Transverse colon (tissue), 4 donors: ENCODE results near the gene SLC2A11. TPM values are rescaled to one million over a fixed set of nuclear protein-coding genes. Genes with fewer than 3 reads are reported as not detected.

ENCODE experiments used
- DNase-seq: peaks from one replicate; pipeline ENCODE4 v3.0.0-alpha.2; 2019
- H3K27ac ChIP-seq, 4 donors: fragments of 200-600 bp; sonication (generic); 2 replicates each; pipeline ENCODE4 v1.5.1; 2016 to 2018; ENCODE audit warnings: inconsistent platforms in 4 of 4
- H3K27me3 ChIP-seq: fragments of 200-600 bp; sonication (generic); 2 replicates; pipeline ENCODE4 v1.5.1; 2017; ENCODE audit warnings: inconsistent platforms
- H3K36me3 ChIP-seq, 4 donors: fragments of 200-600 bp; sonication (generic); 2 replicates each; pipeline ENCODE4 v1.5.1; 2017 to 2019; ENCODE audit warnings: inconsistent platforms in 4 of 4
- H3K4me1 ChIP-seq, 4 donors: fragments of 200-600 bp; sonication (generic); 2 replicates each; pipeline ENCODE4 v1.5.1; 2017 to 2020; ENCODE audit warnings: inconsistent platforms in 4 of 4
- H3K4me3 ChIP-seq, 4 donors: fragments of 200-600 bp; sonication (generic); 1 replicate in 1 of 4; 2 replicates in 3 of 4; pipeline versions ENCODE4 v1.5.1 to v1.6.1; 2017 to 2019; ENCODE audit warnings: inconsistent platforms in 4 of 4
- H3K9me3 ChIP-seq, 2 donors: fragments of 200-600 bp; sonication (generic); 2 replicates each; pipeline ENCODE4 v1.5.1; 2017 to 2019; ENCODE audit warnings: inconsistent platforms in 2 of 2
- EP300 ChIP-seq: sonication (generic); formaldehyde crosslinking; IDR thresholded peaks from one replicate; pipeline ENCODE4 v1.6.1; 2017; ENCODE audit warnings: antibody characterized with exemption, low read depth
- POLR2A ChIP-seq: fragments of 450-650 bp; IDR thresholded peaks from one replicate; pipeline ENCODE4 v1.6.1; 2016; ENCODE audit warnings: antibody characterized with exemption, mild to moderate bottlenecking, moderate library complexity
- POLR2AphosphoS5 ChIP-seq, 3 donors: sonication (generic); formaldehyde crosslinking; IDR thresholded peaks; one replicate each; pipeline ENCODE4 v1.6.1; 2016; ENCODE audit warnings: antibody characterized with exemption in 3 of 3
- WGBS, 2 donors: methylation state at CpG; one replicate each; pipeline ENCODE4 v1.1.5; 2018; ENCODE audit warnings: low coverage in 1 of 2; 5-methylcytosine and 5-hydroxymethylcytosine counted together
- in situ Hi-C, 4 donors: fragments of 200-750 bp; cut with MboI; loops; one replicate each; pipeline versions ENCODE4 v1.15.0 to v1.15.1; 2017; ENCODE audit warnings: low sequenced_read_pairs in 3 of 4, low pct_ligation_motif_present in 1 of 4, low pct_unique_long_range_greater_than_20kb in 1 of 4
- intact Hi-C: fragments of 100-400 bp; cut with DNase I; formaldehyde crosslinking; loops from one replicate; pipeline ENCODE4 v1.15.1; 2023; ENCODE audit warnings: low total_unique reads
- total RNA-seq, 4 donors: library from RNA; depleted of rRNA; stranded (reverse); fragments of >200 nt; gene quantifications; one replicate each; pipeline ENCODE4 v1.1.0, GENCODE V29; 2016
- TF ChIP-seq, protein P1 (sequence below), 5 experiments: fragments of 200-600 bp in 3 of 5; fragments of 450-650 bp in 2 of 5; sonication (generic) in 3 of 5; IDR thresholded peaks; 1 replicate in 2 of 5; 2 replicates in 3 of 5; pipeline ENCODE4 v1.5.1; 2016 to 2017; ENCODE audit warnings: antibody characterized with exemption in 5 of 5, inconsistent platforms in 3 of 5, mild to moderate bottlenecking in 2 of 5, moderate library complexity in 1 of 5

SLC2A11 gene
- total RNA-seq, 4 donors from 2014 or later, result 6.0 to 27.4 (median 13.2) TPM

DNA sequence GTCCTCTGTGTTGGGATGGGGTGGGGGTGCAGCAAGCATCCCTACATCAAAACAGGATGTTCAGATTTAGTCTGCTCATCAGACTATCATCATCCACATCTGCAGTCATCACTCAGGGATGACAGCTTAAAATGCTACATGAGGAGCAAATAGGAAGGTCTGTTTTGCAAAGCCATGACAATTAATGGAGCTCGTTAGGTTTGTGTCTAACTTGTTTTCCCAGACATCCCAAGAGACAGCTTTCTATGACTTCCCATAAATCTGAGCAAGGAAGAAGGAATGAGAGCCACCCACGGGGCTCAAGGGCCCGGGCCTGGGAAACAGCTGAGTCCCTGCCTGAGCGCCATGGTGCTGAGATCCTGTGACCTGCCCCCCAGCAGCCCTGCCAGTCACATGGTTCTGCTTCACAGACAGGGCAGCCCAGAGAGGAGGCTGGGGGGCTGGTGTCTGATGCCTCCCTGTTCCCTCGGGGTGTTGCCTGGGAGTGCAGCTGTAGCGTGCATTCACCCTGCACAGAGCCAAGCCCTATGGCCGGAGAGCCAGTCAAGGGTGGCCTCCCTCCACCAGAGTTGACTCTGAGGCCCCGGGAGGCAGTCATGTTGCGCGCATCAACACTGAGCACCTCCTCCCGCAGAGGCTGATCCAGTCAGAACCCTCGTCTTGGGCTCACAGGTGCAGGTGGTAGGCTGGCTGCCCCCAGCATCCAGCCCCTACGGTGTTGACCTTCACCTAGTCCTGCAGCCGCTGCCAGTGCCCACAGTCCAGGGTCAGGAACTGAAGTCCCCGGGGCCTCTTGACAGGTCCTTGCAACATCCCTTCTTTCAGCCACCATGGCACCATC, 30.9 kb upstream of the SLC2A11 start:
- TF ChIP-seq POLR2A (no peak), POLR2AphosphoS5 (IDR thresholded peaks at IDR 0.05) (no peak), EP300 (no peak)
- TF ChIP-seq, protein P1, sequence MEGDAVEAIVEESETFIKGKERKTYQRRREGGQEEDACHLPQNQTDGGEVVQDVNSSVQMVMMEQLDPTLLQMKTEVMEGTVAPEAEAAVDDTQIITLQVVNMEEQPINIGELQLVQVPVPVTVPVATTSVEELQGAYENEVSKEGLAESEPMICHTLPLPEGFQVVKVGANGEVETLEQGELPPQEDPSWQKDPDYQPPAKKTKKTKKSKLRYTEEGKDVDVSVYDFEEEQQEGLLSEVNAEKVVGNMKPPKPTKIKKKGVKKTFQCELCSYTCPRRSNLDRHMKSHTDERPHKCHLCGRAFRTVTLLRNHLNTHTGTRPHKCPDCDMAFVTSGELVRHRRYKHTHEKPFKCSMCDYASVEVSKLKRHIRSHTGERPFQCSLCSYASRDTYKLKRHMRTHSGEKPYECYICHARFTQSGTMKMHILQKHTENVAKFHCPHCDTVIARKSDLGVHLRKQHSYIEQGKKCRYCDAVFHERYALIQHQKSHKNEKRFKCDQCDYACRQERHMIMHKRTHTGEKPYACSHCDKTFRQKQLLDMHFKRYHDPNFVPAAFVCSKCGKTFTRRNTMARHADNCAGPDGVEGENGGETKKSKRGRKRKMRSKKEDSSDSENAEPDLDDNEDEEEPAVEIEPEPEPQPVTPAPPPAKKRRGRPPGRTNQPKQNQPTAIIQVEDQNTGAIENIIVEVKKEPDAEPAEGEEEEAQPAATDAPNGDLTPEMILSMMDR (IDR thresholded peaks at IDR 0.05), result no peak
- H3K27ac ChIP-seq, result no peak overlapping the region
- no peak for DNase-seq
- H3K4me3 ChIP-seq, result no peak overlapping the region
- 79% methylated on average over 15 of the region's 15 CpGs; no CpG with 5 or more reads in 1 of the 2 donors for WGBS, 2 donors
- peaks cover 0 to 53% (median 19%) of the 10 kb centered on the region in 4 donors for H3K36me3 ChIP-seq
- intact Hi-C loops (no loop called here), in situ Hi-C loops (loop anchor here in 1 of 4 donors (25.0 kb wide), 1 partner anchor 289 kb away; no protein-coding TSS in a partner anchor)
- no peaks in the 10 kb centered on the region for H3K9me3 ChIP-seq
- H3K4me1 ChIP-seq, result no peaks in the 10 kb centered on the region
- no peaks in the 10 kb centered on the region for H3K27me3 ChIP-seq

DNA sequence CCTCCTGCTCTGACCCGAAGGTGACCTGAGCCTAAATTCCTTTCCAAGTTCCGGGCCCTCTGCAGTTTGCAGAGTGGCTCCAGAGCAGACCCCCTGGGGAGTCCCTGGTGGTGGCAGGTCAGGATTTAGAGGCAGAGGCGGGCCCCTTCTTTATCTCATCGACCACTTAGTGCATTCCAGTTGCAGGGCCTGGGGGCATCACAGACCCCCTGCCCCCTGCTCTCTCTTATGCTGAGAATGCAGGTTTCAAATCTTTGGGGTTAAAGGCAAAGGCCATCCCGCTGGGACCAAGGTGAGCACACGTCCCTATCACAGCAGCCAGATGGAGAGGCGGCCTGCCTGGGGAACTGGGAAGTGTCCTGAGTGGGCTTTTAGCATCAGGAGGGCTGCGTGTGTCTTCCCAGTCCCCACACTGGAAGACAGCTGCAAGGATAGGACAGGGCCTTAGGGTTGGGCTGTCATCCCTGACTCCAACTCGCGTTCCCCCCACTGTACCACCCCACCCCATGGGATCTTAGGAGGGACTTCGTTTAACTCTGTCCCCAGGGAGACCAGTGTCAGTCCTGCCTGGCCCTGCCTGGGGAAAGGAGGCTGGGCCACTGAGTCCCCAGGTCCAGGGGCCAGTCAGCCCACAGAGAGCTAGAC, 30.2 kb upstream of the SLC2A11 start:
- intact Hi-C loops (no loop called here), in situ Hi-C loops (loop anchor here in 1 of 4 donors (25.0 kb wide), 1 partner anchor 290 kb away; no protein-coding TSS in a partner anchor)
- H3K36me3 ChIP-seq, result peaks cover 0 to 47% (median 19%) of the 10 kb centered on the region in 4 donors
- TF ChIP-seq POLR2AphosphoS5 (IDR thresholded peaks at IDR 0.05) (no peak), POLR2A (no peak), EP300 (no peak)
- H3K27ac ChIP-seq, result no peak overlapping the region
- no peak for DNase-seq
- no peaks in the 10 kb centered on the region for H3K27me3 ChIP-seq
- H3K4me1 ChIP-seq, result no peaks in the 10 kb centered on the region
- WGBS, 2 donors, result 93% methylated on average over 11 of the region's 11 CpGs; no CpG with 5 or more reads in 1 of the 2 donors
- H3K9me3 ChIP-seq, result no peaks in the 10 kb centered on the region
- no peak overlapping the region for H3K4me3 ChIP-seq

DNA sequence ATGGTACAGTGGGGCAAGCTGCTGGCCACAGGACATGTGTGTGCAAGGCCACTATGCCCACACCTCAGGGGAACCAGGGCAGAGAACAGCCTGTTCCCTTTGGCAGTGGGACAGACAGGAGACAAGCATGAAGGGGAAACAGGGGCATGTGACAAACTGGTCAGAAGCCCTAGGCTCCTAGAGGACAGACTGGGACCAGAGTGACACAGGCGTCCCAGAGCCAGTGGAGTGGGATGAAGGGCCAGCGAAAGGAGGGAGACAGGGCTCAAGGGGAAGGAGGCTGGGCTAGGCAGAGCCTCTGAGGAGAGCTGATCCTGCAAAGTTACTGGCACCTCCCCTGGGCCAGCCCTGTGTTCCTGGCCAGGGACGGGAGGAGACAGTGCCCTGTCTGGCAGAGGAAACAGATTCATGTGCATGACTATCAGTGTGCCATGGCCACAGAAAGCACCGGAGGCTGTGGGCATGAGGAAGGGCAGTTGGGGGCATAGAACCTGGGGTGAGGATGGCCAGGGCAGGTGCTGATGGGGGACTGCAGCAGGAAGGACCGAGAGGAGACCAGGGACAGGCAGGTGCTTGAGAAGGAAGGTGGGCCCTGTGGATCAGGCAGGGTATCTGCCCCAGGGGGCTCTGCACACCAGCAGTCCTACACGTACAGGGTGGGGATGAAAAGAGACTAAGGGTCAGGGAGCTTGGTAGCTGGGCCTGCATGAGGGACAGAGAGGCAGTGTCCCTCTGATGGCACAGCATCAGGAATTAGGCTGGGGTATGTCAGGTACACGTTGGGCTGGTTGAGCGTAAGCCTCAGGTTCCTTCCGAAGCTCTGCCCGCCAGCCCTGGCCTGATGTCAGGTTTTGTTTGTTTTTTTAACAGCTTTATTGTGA, 28.6 kb upstream of the SLC2A11 start:
- Histone ChIP-seq H3K9me3 (no peaks in the 10 kb centered on the region), H3K4me1 (no peaks in the 10 kb centered on the region), H3K4me3 (no peak overlapping the region), H3K36me3 (peaks cover 0 to 44% (median 20%) of the 10 kb centered on the region in 4 donors), H3K27me3 (no peaks in the 10 kb centered on the region), H3K27ac (no peak overlapping the region)
- TF ChIP-seq EP300 (no peak), POLR2A (no peak), POLR2AphosphoS5 (IDR thresholded peaks at IDR 0.05) (no peak)
- TF ChIP-seq, protein P1 (IDR thresholded peaks at IDR 0.05), result no peak
- intact Hi-C loops, result no loop called here
- DNase-seq, result no peak
- in situ Hi-C loops, result loop anchor here in 1 of 4 donors (25.0 kb wide), 1 partner anchor 292 kb away; no protein-coding TSS in a partner anchor
- WGBS, 2 donors, result 63 to 90% methylated on average over 4 to 10 of the region's 10 CpGs

DNA sequence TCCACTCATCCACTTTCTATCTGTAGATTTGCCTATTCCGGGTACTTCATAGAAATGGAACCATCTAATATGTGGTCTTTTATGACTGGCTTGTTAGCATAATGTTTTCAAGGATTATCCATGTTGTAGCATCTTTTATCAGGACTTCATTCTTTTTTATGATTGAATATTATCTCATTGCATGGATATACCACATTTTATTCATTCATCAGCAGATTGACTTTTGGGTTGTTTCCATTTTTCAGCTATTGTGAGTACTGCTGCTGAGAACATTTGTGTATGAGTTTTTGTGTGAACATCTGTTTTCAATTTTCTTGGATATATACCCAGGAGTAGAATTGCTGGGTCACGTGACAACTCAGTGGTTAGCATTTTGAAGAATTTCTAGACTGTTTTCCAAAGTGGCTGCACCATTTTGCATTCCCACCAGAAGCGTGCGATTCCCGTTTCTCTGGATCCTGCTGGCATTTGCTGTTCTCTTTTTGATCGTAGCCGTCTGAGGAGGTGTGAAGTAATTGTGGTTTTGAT, 27.8 kb upstream of the SLC2A11 start:
- intact Hi-C loops, result no loop called here
- Histone ChIP-seq H3K36me3 (peaks cover 0 to 45% (median 16%) of the 10 kb centered on the region in 4 donors), H3K27ac (no peak overlapping the region), H3K4me1 (no peaks in the 10 kb centered on the region), H3K27me3 (no peaks in the 10 kb centered on the region), H3K4me3 (no peak overlapping the region), H3K9me3 (no peaks in the 10 kb centered on the region)
- no peak for DNase-seq
- no peak for TF ChIP-seq POLR2A
- TF ChIP-seq, protein P1 (IDR thresholded peaks at IDR 0.05), result no peak
- no peak for TF ChIP-seq EP300
- TF ChIP-seq POLR2AphosphoS5 (IDR thresholded peaks at IDR 0.05), result no peak
- 75 to 76% methylated on average over 3 to 7 of the region's 7 CpGs for WGBS, 2 donors
- in situ Hi-C loops, result loop anchor here in 1 of 4 donors (25.0 kb wide), 1 partner anchor 293 kb away; no protein-coding TSS in a partner anchor
